Stimulated activated CD8-positive, alpha-beta memory T cell treated with anti-CD3 and anti-CD28 coated beads, Interleukin-2, amount 100 ng/mL, for 1 hour (primary cell): ENCODE data around the gene CDK11B.
"Not testable (repeated sequence)": the region's sequence is repeated elsewhere in the genome, so short reads cannot be mapped to it uniquely, and the experiment has no call there.

Experiments used
- DNase-seq, 2 donors: peaks; one replicate each; pipeline ENCODE4 v3.0.0-alpha.2; 2020; ENCODE audit warnings: low read depth in 2 of 2

The CDK11B gene

GRCh38 chr1:1599030-1599934 is 59.5 kb downstream of the CDK11B start:
- DNase-seq: no peak

GRCh38 chr1:1598720-1599029 is 60.1 kb downstream of the CDK11B start:
- no peak for DNase-seq

- DNase-seq: no peak
These were observed 60.6 kb downstream of the CDK11B start for GRCh38 chr1:1598051-1598719.

GRCh38 chr1:1597275-1597930 is 61.4 kb downstream of the CDK11B start:
- DNase-seq: no peak

- no peak for DNase-seq
These were observed 62.1 kb downstream of the CDK11B start for GRCh38 chr1:1596493-1597274.

- DNase-seq: not testable (repeated sequence)
These were observed 63.5 kb downstream of the CDK11B start for GRCh38 chr1:1595341-1595740.

- no peak for DNase-seq
These were observed 64.1 kb downstream of the CDK11B start for GRCh38 chr1:1594602-1595260.

- DNase-seq: no peak
These were observed 64.8 kb downstream of the CDK11B start for GRCh38 chr1:1593834-1594601.

GRCh38 chr1:1591452-1591851 is 67.4 kb downstream of the CDK11B start:
- no peak for DNase-seq
